Stimulated activated naive CD8-positive, alpha-beta T cell treated with anti-CD3 and anti-CD28 coated beads, Interleukin-15, Interleukin-2, amounts not matched to agents 100 ng/mL and 50 ng/mL, for 24 hours (primary cell): ENCODE data around the gene MAPK12.

Experiments
- H3K27ac Mint-ChIP-seq: one replicate; pipeline ENCODE4 v1.8.0; 2021; ENCODE audit warnings: mild to moderate bottlenecking, mixed read lengths
- H3K27me3 Mint-ChIP-seq: one replicate; pipeline ENCODE4 v1.8.0; 2021; ENCODE audit warnings: mixed read lengths
- H3K36me3 Mint-ChIP-seq: one replicate; pipeline ENCODE4 v1.8.0; 2021; ENCODE audit warnings: low read depth, mixed read lengths
- H3K4me1 Mint-ChIP-seq: one replicate; pipeline ENCODE4 v1.8.0; 2021; ENCODE audit warnings: low read depth, mixed read lengths
- H3K4me3 Mint-ChIP-seq: one replicate; pipeline ENCODE4 v1.8.0; 2021; ENCODE audit warnings: mild to moderate bottlenecking, mixed read lengths
- H3K9me3 Mint-ChIP-seq: one replicate; pipeline ENCODE4 v1.8.0; 2021; ENCODE audit warnings: mixed read lengths

MAPK12 gene

DNA sequence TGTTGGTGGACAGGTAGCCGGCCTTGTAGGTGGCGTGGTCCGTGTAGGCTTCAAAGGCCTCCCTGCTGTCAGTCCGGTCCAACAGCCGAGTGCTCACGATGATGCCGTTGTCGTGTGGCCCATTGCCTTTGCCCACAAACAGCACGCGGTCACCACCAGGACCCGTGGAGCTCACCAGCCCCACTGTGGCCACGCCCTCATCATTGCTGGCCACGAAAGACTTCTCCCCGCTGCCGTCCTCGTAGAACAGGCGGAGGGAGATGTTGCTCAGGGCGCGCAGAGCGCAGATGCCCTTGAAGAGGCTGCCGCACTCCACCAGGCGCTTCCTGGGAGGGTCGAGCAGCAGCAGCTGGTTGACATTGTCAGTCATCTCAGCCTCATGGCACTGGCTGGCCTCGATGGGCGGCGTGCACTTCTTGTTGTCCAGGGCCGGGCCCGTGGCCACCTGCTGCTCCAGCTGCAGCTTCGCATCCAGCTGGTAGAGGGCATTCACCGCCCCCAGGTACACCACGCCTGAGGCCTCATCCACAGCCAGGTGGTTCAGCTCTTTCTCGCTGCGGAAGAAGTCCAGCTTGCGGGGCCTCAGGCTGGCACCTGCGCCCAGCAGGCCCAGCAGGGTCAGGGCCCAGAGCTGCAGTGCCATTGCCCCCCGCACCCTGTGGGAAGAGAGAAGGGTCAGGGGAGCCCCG is 28.6 kb upstream of the MAPK12 start:
- peaks cover 6% of the 10 kb centered on the region for H3K27me3 Mint-ChIP-seq
- H3K36me3 Mint-ChIP-seq: no peaks in the 10 kb centered on the region
- H3K4me3 Mint-ChIP-seq: no peak overlapping the region
- H3K9me3 Mint-ChIP-seq: no peaks in the 10 kb centered on the region
- no peak overlapping the region for H3K27ac Mint-ChIP-seq
- H3K4me1 Mint-ChIP-seq: peaks cover 15% of the 10 kb centered on the region

DNA sequence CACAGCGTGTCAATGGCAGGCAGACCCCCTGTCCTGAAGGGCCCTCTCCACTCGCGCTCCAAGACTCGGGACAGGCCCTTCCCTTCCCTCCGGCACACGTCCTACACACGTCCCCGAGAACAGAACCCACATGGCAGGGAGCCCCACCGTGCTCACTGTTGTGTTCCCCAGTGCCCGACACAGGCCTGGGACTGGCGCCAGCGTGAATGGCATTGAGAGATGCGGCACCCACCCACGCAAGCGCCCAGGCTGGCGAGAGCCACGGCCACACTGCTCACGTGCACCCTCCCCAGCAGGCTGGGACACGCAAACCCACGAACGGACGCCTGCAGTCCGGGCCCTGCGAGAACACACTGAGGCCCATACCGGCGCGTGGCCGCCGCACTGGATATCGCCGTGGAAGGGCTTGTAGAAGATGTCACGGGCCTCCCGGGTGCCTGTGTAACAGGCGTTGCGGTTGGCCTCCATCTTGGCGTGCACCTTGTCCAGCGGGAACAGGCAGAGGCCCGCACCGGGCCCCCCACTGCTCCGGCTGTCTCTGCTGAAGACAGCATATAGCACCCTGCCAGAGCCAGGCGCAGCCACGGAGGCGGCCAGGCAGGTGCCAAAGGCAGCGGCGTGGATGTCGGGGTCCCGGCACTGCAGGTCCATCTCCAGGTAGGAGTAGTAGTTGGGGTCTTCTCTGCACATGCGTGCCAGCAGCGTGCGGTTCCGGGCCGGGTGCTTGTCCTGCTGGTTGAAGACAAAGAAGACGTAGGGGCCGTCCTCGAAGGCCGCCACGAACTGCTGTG is 27.9 kb upstream of the MAPK12 start:
- Mint-ChIP-seq H3K4me3 (no peak overlapping the region), H3K4me1 (peaks cover 15% of the 10 kb centered on the region), H3K36me3 (no peaks in the 10 kb centered on the region), H3K27me3 (peaks cover 6% of the 10 kb centered on the region), H3K27ac (no peak overlapping the region), H3K9me3 (no peaks in the 10 kb centered on the region)

DNA sequence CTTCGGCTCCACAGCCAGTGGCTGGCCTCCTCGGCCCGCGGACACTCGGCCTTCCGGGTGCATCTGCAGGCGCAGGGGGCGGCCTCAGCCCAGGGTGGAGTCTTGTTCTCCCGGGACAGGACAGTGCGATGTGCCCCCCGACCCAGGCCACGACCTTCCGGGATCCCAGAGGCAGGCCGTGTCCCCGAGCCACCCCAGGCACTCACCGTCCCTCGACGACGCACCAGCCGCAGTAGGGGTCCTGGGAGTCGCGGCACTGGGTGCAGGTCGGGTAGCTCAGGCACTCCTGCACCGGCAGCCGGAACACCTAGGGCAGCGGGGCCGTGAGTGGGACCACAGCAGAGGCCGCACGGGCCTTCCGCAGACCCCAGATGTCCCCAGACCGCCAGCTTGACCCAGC is 26.2 kb upstream of the MAPK12 start:
- Mint-ChIP-seq H3K4me1 (peaks cover 12% of the 10 kb centered on the region), H3K36me3 (no peaks in the 10 kb centered on the region), H3K4me3 (no peak overlapping the region), H3K9me3 (no peaks in the 10 kb centered on the region), H3K27me3 (peaks cover 4% of the 10 kb centered on the region), H3K27ac (no peak overlapping the region)

DNA sequence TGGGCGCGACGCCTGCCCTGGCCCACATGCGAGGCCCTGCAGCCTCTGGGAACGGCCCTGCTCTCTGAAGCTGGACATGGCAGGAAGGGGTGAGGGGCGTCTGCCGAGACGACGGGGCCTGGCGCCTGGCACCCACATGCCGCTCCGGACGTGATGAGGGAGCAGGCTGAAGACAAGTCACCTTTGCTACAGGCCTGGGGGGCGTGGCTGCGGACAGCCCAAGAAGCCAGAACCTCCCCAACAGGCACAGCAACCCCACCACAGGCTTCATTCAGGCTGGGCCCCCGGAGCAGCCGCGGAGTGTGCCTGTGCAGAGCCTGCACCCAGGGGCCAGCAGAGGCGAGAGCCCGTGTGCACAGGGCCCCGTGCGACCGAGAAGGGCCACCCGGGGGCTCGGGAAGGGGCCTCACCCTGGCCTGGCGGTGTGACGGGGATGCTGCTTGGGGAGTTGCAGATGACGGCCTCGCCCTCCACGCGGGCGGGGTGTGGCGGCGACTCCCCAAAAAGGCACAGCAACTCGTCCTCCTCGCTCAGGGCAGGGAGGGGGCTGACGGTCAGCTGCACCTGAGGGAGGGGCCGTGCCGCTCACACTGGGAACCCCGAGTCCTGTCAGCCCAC is 25.3 kb upstream of the MAPK12 start:
- H3K36me3 Mint-ChIP-seq: no peaks in the 10 kb centered on the region
- H3K9me3 Mint-ChIP-seq: no peaks in the 10 kb centered on the region
- H3K27me3 Mint-ChIP-seq: no peaks in the 10 kb centered on the region
- H3K27ac Mint-ChIP-seq: no peak overlapping the region
- H3K4me1 Mint-ChIP-seq: peaks cover 4% of the 10 kb centered on the region
- no peak overlapping the region for H3K4me3 Mint-ChIP-seq

DNA sequence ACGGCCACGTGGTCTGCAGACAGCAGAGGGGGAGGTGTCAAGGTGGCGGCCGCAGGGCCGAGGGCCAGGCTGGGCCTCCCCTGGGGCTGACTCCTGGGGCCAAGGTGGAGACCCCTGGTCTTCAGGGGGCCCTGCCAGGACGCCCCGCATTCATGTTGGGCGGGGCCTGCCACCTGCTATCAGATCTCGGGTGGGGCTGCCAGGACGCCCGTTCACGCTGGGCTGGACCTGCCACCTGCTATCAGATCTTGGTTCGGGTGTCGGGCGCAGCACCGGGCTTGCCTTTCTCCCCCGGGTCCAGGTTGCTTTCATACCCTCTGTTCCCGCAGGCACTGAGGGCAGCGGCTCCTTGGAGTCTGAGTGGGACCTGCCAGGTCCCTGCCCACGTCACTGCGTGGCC is 24.8 kb upstream of the MAPK12 start:
- no peaks in the 10 kb centered on the region for H3K9me3 Mint-ChIP-seq
- H3K36me3 Mint-ChIP-seq: no peaks in the 10 kb centered on the region
- H3K4me3 Mint-ChIP-seq: no peak overlapping the region
- H3K4me1 Mint-ChIP-seq: no peaks in the 10 kb centered on the region
- no peaks in the 10 kb centered on the region for H3K27me3 Mint-ChIP-seq
- H3K27ac Mint-ChIP-seq: no peak overlapping the region

DNA sequence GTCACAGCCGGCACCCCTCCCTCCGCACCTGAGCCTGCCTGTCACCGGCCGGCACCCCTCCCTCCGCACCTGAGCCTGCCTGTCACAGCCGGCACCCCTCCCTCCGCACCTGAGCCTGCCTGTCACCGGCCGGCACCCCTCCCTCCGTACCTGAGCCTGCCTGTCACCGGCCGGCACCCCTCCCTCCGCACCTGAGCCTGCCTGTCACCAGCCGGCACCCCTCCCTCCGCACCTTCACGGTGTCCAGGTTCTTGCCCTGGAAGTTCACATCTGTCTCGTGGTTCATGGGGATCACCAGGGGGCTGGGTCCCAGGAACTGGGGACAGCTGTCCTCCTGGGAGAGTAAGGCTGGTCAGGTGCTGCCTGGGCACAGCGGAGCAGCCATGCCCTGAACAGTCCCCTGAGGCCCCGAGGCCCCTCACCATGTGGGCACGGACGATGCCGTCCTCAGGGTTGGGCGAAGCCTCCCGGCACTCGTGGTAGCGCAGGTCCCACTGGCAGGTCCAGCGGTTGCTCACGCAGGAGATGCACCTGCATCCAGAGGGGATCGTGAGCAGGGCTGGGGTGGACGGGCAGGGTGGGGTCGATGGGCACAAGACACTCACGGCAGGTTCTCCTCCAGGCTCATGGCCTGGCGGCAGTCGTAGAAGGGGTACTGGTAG is 24.2 kb upstream of the MAPK12 start:
- Mint-ChIP-seq H3K9me3 (no peaks in the 10 kb centered on the region), H3K36me3 (no peaks in the 10 kb centered on the region), H3K4me3 (no peak overlapping the region), H3K27me3 (no peaks in the 10 kb centered on the region), H3K4me1 (no peaks in the 10 kb centered on the region), H3K27ac (no peak overlapping the region)

DNA sequence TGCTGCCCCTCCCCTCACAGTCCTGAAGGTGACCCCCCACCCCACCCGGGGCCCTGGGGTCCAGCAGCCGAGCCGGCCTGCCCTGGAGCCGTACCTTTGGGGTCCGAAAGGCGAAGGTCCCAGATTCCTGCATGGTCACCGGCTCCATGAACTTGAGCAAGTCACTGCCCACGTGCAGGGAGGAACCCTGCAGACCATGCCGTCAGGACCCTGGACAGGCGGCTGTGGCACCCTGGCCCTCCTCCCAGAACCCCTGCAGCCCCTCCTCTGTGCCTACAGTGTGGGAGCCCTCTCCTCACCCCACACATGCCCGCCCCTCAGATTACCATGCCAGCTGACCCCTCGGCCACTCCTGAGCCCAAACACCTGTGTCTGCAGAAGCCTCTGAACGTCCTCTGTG is 23.0 kb upstream of the MAPK12 start:
- Mint-ChIP-seq H3K36me3 (no peaks in the 10 kb centered on the region), H3K4me1 (no peaks in the 10 kb centered on the region), H3K27ac (no peak overlapping the region), H3K27me3 (no peaks in the 10 kb centered on the region), H3K9me3 (no peaks in the 10 kb centered on the region), H3K4me3 (no peak overlapping the region)

DNA sequence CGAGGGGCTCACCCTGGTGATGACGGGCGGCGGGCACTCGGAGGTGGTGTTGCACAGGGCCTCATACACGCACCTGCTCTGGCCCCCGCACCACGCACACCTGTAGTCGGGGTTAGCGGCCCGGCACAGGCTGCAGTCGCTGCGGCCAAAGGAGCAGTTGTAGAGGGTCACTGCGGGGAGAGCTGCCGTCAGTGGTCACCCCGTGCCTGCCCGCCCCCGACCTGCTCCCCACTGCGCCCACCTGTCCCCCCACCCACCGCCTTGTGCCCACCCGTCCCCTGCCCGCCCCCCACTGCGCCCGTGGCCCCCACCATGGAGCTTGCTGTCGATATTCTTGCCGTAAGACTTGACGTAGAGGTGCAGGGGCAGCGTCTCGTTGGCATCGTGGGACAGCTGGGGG is 22.3 kb upstream of the MAPK12 start:
- no peaks in the 10 kb centered on the region for H3K4me1 Mint-ChIP-seq
- no peak overlapping the region for H3K4me3 Mint-ChIP-seq
- no peaks in the 10 kb centered on the region for H3K27me3 Mint-ChIP-seq
- no peak overlapping the region for H3K27ac Mint-ChIP-seq
- no peaks in the 10 kb centered on the region for H3K9me3 Mint-ChIP-seq
- H3K36me3 Mint-ChIP-seq: no peaks in the 10 kb centered on the region

DNA sequence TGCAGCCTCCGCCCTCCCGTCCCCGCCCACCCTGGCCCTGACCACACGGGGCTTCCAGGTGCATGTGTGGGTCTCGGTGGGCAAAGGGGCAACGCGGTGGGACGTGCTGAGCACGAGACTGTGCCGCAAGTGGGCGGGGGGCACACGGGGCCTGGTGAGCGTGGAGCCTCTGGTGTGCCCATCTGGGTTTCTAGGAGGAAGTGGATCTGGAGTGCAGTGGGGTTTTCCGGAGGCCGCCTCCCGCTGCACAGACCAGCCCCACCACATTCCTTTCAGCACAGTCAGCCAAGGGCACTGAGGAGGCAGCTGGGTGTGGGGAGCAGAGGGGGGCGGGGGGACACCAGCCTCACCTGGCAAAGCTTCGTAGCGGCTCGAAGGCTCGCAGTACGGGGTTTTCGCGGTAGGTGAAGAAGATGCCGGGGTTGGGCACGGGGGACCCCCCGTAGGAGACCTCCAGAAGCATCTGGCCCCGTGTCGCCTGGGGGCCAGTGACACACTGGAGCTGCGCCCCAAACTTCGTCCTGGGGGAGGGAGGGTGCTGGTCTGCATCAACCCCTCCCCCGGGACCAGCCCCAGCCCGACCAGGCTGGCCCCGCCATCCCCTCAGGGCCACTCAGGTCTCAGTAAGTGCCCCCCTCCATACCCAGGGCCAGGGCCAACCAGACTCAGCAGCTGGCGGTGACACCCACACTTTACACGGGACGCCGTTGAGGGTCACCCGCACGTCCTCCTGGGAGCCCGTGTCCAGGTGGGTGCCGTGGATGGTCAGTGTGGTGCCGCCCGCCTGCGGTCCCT is 21.1 kb upstream of the MAPK12 start:
- Mint-ChIP-seq H3K27ac (no peak overlapping the region), H3K36me3 (no peaks in the 10 kb centered on the region), H3K4me1 (no peaks in the 10 kb centered on the region), H3K27me3 (no peaks in the 10 kb centered on the region), H3K9me3 (no peaks in the 10 kb centered on the region), H3K4me3 (no peak overlapping the region)

DNA sequence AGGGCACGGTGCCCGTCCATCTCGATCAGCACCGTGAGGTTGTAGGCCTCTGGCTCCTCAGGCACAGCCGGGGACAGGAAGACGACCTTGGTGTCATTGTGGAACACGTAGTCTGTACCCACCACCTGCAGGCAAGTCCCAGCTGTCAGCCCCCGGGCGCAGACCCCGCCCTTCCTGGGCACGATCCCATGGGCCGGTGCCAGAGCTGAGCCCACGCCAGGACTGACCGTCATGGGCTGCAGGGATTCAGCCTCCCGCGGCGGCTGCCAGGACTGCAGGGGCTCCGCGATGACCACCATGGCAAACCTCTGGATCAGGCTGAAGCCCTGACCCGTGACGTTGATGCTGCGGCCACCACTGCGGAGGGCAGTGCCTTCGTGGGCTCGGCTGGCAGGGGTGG is 20.5 kb upstream of the MAPK12 start:
- no peak overlapping the region for H3K4me3 Mint-ChIP-seq
- H3K9me3 Mint-ChIP-seq: no peaks in the 10 kb centered on the region

DNA sequence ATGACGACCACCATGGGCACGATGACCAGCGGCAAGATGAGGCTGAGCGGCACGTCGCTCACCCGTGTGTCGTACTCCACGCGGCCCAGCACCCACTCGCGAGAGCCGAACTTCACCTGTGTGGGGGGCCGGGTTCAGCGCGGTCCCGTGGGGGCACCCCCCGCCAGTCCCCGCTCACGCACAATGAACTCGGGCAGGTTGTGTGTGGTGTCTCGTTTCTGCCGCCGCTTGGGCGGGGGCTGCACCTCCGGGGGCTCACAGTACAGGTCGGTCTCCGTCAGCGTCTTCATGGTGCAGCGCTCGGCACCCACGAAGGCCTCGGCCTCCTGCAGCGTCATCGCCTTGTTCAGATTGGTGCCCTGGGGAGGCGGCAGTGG is 19.9 kb upstream of the MAPK12 start:
- Mint-ChIP-seq H3K27ac (no peak overlapping the region), H3K36me3 (no peaks in the 10 kb centered on the region), H3K4me1 (no peaks in the 10 kb centered on the region), H3K4me3 (no peak overlapping the region), H3K9me3 (no peaks in the 10 kb centered on the region), H3K27me3 (no peaks in the 10 kb centered on the region)

More for the DNA sequence above, 20.5 kb upstream of the MAPK12 start:
- Mint-ChIP-seq H3K36me3 (no peaks in the 10 kb centered on the region), H3K27me3 (no peaks in the 10 kb centered on the region), H3K4me1 (no peaks in the 10 kb centered on the region), H3K27ac (no peak overlapping the region)

DNA sequence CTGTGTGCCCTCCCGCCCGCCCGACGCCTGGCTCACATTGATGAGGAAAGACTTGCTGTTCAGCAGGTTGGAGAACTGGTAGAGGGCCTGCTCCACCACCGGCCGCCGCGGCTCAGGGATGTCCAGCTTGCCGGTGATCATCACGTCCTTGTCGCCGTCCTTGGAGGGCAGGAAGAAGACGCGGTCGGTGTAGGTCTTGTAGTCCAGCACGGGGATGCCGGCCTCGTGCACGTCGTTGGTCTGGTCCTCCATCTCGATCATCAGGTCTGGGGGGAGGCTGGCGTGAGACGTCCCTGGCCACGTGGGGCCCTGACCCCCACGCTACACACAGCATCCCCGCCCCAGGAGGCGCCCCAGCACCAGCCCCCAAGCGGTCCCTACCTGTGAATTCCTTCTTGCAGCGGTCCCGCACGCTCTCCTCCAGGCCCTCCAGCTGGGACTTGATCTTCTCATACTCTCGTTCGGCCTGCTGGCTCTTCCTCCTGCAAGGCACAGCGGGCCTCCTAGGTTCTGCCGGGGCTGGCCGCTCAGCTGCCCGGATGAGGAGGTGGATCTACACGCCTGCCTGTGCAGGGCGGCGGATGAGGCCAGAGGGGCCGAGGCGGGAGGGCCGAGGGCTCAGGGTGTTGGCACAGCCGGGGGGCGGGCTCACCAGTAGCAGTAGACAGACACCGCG is 19.4 kb upstream of the MAPK12 start:
- Mint-ChIP-seq H3K9me3 (no peaks in the 10 kb centered on the region), H3K36me3 (no peaks in the 10 kb centered on the region), H3K27ac (no peak overlapping the region), H3K27me3 (no peaks in the 10 kb centered on the region), H3K4me3 (no peak overlapping the region), H3K4me1 (no peaks in the 10 kb centered on the region)

DNA sequence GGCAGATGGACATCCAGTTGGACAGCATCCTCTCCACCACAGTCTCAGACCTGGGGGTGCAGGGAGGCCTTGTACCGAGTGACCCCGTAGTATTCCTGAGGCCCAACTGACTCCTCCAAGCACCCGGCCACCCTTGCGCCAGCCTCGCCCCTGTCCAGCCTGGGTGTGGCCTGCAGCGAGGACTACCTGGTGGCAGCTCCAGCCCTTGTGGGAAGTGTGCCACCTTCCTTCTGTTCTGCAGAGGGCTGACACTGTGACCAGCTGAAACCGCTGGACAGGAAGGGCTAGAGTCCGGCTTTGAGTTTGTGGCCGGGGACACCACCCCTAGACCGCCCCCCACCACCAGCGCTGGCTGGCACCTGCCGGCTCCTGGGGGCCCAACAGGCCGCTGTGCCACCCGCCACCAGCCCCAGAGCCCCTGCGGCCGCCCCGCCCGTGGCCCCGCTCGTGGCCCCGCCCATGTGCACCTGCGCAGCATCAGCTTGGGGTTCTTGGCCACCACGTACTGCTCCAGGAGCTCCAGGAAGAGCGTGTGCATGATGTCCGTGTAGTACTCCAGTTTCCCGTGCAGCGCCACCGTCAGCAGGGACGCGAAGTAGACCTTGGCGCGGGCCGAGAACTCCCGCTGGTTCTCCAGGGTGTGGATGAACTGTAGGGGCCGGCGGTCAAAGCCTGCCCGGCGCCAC is 18.7 kb upstream of the MAPK12 start:
- H3K27me3 Mint-ChIP-seq: no peaks in the 10 kb centered on the region

More for the DNA sequence above, 18.7 kb upstream of the MAPK12 start:
- Mint-ChIP-seq H3K27ac (no peak overlapping the region), H3K4me1 (no peaks in the 10 kb centered on the region), H3K36me3 (no peaks in the 10 kb centered on the region), H3K4me3 (no peak overlapping the region), H3K9me3 (no peaks in the 10 kb centered on the region)
